ENCODE data around the gene PKN1. TPM values are rescaled to one million over a fixed set of nuclear protein-coding genes. Genes with fewer than 3 reads are reported as not detected.

PKN1 gene
- total and polyA plus RNA-seq, 2 of the 13 experiments (the other 11 are each of a cell fraction or from before 2014, with no cell fraction given), result 45.7 to 54.5 TPM

DNA sequence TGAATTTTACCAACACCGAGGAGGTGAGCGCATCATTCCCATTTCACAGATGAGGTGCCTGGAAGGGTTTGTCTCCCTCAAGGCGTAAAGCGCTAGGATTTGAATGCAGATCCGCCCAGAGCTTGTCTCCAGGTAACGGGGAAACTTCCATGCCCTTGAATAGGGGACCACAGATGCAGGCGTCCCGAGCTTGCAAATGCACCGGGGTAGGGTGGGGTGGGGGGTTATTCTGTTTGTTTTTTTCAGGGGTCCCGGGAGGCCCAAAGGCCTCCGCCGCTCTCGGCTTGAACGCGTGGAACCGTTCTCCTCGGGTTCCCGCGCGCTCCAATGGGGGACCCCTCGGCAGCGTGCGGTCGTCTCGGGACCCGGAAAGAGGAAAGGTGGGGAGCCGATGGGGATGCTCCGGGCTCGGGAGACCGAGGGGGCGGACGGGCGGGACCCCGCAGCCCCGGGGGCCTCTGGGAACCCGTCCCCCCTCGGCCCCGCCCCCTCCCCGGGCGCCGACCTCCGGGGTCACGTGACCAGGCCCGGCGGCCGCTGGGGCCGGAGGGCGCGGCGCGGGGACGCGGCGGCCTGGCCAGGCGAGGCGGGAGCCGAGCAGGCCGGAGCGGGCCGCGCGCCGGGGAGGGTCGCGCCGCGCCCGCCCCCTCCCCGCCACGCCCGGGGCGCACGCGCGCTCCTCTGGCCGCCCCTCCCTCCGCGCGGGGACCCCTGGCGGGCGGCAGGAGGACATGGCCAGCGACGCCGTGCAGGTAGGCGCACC, at the start of gene PKN1 (continued):
- no peak for TF ChIP-seq FOXC1 (CRISPR knock-in tag; IDR thresholded peaks at IDR 0.05; ENCODE audit: borderline replicate concordance)
- no peak for TF ChIP-seq POGK (CRISPR knock-in tag; conservative IDR thresholded peaks at IDR 0.05)
- TF ChIP-seq, protein P1, sequence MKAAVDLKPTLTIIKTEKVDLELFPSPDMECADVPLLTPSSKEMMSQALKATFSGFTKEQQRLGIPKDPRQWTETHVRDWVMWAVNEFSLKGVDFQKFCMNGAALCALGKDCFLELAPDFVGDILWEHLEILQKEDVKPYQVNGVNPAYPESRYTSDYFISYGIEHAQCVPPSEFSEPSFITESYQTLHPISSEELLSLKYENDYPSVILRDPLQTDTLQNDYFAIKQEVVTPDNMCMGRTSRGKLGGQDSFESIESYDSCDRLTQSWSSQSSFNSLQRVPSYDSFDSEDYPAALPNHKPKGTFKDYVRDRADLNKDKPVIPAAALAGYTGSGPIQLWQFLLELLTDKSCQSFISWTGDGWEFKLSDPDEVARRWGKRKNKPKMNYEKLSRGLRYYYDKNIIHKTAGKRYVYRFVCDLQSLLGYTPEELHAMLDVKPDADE (CRISPR knock-in tag; IDR thresholded peaks at IDR 0.05), result no peak
- TF ChIP-seq NFATC3 (CRISPR knock-in tag; IDR thresholded peaks at IDR 0.05), result no peak
- no peak for TF ChIP-seq FOSL1 (CRISPR knock-in tag; IDR thresholded peaks at IDR 0.05; ENCODE audit: borderline replicate concordance)
- peak; percentile 69 for TF ChIP-seq ZNF143 (CRISPR knock-in tag; IDR thresholded peaks at IDR 0.05)
- 0 out of 2 replicates have a peak, but pooled peaks have one; percentile 24 for TF ChIP-seq DMAP1 (CRISPR knock-in tag; IDR thresholded peaks at IDR 0.05)
- no peak for TF ChIP-seq DPF2 (CRISPR knock-in tag; IDR thresholded peaks at IDR 0.05; ENCODE audit: borderline replicate concordance, low read depth)
- TF ChIP-seq ZNF33A (CRISPR knock-in tag; IDR thresholded peaks at IDR 0.05; ENCODE audit: borderline replicate concordance), result no peak
- TF ChIP-seq ZMYM3 (CRISPR knock-in tag; IDR thresholded peaks at IDR 0.05), result peak; percentile 66; the same call in 1 of the 2 replicates
- TF ChIP-seq, protein P2, sequence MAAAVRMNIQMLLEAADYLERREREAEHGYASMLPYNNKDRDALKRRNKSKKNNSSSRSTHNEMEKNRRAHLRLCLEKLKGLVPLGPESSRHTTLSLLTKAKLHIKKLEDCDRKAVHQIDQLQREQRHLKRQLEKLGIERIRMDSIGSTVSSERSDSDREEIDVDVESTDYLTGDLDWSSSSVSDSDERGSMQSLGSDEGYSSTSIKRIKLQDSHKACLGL (CRISPR knock-in tag; IDR thresholded peaks at IDR 0.05), result no peak
- TF ChIP-seq, protein P3, sequence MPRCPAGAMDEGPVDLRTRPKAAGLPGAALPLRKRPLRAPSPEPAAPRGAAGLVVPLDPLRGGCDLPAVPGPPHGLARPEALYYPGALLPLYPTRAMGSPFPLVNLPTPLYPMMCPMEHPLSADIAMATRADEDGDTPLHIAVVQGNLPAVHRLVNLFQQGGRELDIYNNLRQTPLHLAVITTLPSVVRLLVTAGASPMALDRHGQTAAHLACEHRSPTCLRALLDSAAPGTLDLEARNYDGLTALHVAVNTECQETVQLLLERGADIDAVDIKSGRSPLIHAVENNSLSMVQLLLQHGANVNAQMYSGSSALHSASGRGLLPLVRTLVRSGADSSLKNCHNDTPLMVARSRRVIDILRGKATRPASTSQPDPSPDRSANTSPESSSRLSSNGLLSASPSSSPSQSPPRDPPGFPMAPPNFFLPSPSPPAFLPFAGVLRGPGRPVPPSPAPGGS (CRISPR knock-in tag; IDR thresholded peaks at IDR 0.05), result no peak
- TF ChIP-seq BORCS8-MEF2B (CRISPR knock-in tag; IDR thresholded peaks at IDR 0.05), result no peak
- TF ChIP-seq TBX3 (IDR thresholded peaks at IDR 0.05; ENCODE audit: borderline replicate concordance), result no peak
- no peak for TF ChIP-seq CREB1 (IDR thresholded peaks at IDR 0.05)
- no peak for TF ChIP-seq CREB1 (CRISPR knock-in tag; IDR thresholded peaks at IDR 0.05)
- TF ChIP-seq ZNF24 (IDR thresholded peaks at IDR 0.05), result no peak
- TF ChIP-seq PCBP1 (IDR thresholded peaks at IDR 0.05; ENCODE audit: borderline replicate concordance, low read depth, low read length), result 0 out of 2 replicates have a peak, but pooled peaks have one; percentile 42
- no peak for TF ChIP-seq NONO (IDR thresholded peaks at IDR 0.05)
- TF ChIP-seq NONO (CRISPR knock-in tag; conservative IDR thresholded peaks at IDR 0.05), result 0 out of 2 replicates have a peak, but pooled peaks have one; percentile 17
- no peak for TF ChIP-seq FOXK1 (CRISPR knock-in tag; IDR thresholded peaks at IDR 0.05; ENCODE audit: borderline replicate concordance, low read depth)
- no peak for TF ChIP-seq SMARCC2 (IDR thresholded peaks at IDR 0.05)
- TF ChIP-seq, protein P4, sequence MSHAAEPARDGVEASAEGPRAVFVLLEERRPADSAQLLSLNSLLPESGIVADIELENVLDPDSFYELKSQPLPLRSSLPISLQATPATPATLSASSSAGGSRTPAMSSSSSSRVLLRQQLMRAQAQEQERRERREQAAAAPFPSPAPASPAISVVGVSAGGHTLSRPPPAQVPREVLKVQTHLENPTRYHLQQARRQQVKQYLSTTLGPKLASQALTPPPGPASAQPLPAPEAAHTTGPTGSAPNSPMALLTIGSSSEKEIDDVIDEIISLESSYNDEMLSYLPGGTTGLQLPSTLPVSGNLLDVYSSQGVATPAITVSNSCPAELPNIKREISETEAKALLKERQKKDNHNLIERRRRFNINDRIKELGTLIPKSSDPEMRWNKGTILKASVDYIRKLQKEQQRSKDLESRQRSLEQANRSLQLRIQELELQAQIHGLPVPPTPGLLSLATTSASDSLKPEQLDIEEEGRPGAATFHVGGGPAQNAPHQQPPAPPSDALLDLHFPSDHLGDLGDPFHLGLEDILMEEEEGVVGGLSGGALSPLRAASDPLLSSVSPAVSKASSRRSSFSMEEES (CRISPR knock-in tag; IDR thresholded peaks at IDR 0.05), result no peak
- no peak for TF ChIP-seq NFRKB (IDR thresholded peaks at IDR 0.05)
- 0 out of 2 replicates have a peak, but pooled peaks have one; percentile 21 for TF ChIP-seq MED1 (CRISPR knock-in tag; IDR thresholded peaks at IDR 0.05)

All from HepG2 (cell line).